RCC 7860 (cell line): ENCODE data around the gene THAP3.

Experiments used
- DNase-seq: peaks from one replicate; pipeline ENCODE4 v3.0.0-alpha.2; 2015; ENCODE audit warnings: low spot score
- FAIRE-seq: peaks from 2 replicates; lab custom pipeline; 2012; peaks lifted over from hg19 to GRCh38; lab: Jason Lieb, UNC

THAP3 gene

GRCh38 chr1:6624710-6625583 lies at the start of gene THAP3:
THAP3 (plus strand) TSS chr1:6624868; CDS start chr1:6625219, 351 bp downstream.
- FAIRE-seq: no peak

GRCh38 chr1:6577831-6578525 lies 46.7 kb upstream of the THAP3 start:
- no peak for DNase-seq
- no peak for FAIRE-seq

More at GRCh38 chr1:6624710-6625583, at the start of gene THAP3:
- DNase-seq: peak; percentile 53

- DNase-seq (no peak), FAIRE-seq (no peak)
Observed at GRCh38 chr1:6578624-6579373, 45.9 kb upstream of the THAP3 start.

- DNase-seq (peak; percentile 93), FAIRE-seq (peak; percentile 91)
Observed at GRCh38 chr1:6579374-6580118, 45.1 kb upstream of the THAP3 start, which contains the start of gene ZBTB48. ZBTB48 (plus strand) TSS chr1:6579994; CDS start chr1:6580610, 616 bp downstream.

- no peak for DNase-seq
- FAIRE-seq: no peak
Observed at GRCh38 chr1:6580119-6580592, 44.5 kb upstream of the THAP3 start.

- DNase-seq (no peak), FAIRE-seq (no peak)
Observed at GRCh38 chr1:6580593-6581409, 43.9 kb upstream of the THAP3 start.

GRCh38 chr1:6581561-6582305 lies 42.9 kb upstream of the THAP3 start:
- DNase-seq (no peak), FAIRE-seq (no peak)

GRCh38 chr1:6582370-6582769 lies 42.3 kb upstream of the THAP3 start:
- FAIRE-seq (no peak), DNase-seq (no peak)

- no peak for FAIRE-seq
- no peak for DNase-seq
Observed at GRCh38 chr1:6584126-6585080, 40.3 kb upstream of the THAP3 start.

- no peak for FAIRE-seq
- DNase-seq: no peak
Observed at GRCh38 chr1:6585081-6585722, 39.5 kb upstream of the THAP3 start.

- FAIRE-seq: no peak
- DNase-seq: no peak
Observed at GRCh38 chr1:6585841-6586240, 38.8 kb upstream of the THAP3 start.

- FAIRE-seq (no peak), DNase-seq (no peak)
Observed at GRCh38 chr1:6586404-6586816, 38.3 kb upstream of the THAP3 start.

- FAIRE-seq: no peak
- DNase-seq: no peak
Observed at GRCh38 chr1:6587261-6588005, 37.2 kb upstream of the THAP3 start.

GRCh38 chr1:6588128-6588892 lies 36.4 kb upstream of the THAP3 start:
- DNase-seq (no peak), FAIRE-seq (no peak)

GRCh38 chr1:6588893-6589520 lies 35.7 kb upstream of the THAP3 start:
- no peak for FAIRE-seq
- no peak for DNase-seq
